WI38 (cell line): ENCODE measurements around the gene GAS5.
"Not testable (repeated sequence)": the region's sequence is repeated elsewhere in the genome, so short reads cannot be mapped to it uniquely, and the experiment has no call there.

Experiments
- H3K4me3 ChIP-seq: 2 replicates; pipeline ENCODE4 v1.5.1; 2011; ENCODE audit warnings: low read depth, mild to moderate bottlenecking, control low read depth, low read length
- CTCF ChIP-seq: IDR thresholded peaks from 2 replicates; pipeline ENCODE4 v1.5.1; 2012; ENCODE audit warnings: low read depth, mild to moderate bottlenecking, control low read depth, low read length

Gene GAS5

GRCh38 chr1:173886746-173887611, 19.2 kb upstream of the GAS5 start:
- TF ChIP-seq CTCF = no peak
- H3K4me3 ChIP-seq = no peak overlapping the region

GRCh38 chr1:173884701-173885100, 16.9 kb upstream of the GAS5 start:
- TF ChIP-seq CTCF = no peak

GRCh38 chr1:173881117-173881516, 13.3 kb upstream of the GAS5 start:
- not testable (repeated sequence) for H3K4me3 ChIP-seq

More at GRCh38 chr1:173884701-173885100, 16.9 kb upstream of the GAS5 start:
- no peak overlapping the region for H3K4me3 ChIP-seq

- no peak overlapping the region for H3K4me3 ChIP-seq
- TF ChIP-seq CTCF = no peak
Observed at GRCh38 chr1:173878251-173878650, 10.5 kb upstream of the GAS5 start.

GRCh38 chr1:173876732-173877131, 8.9 kb upstream of the GAS5 start:
- no peak for TF ChIP-seq CTCF
- no peak overlapping the region for H3K4me3 ChIP-seq

GRCh38 chr1:173871500-173871899, 3.7 kb upstream of the GAS5 start:
- TF ChIP-seq CTCF = no peak
- H3K4me3 ChIP-seq = no peak overlapping the region

GRCh38 chr1:173871091-173871490, 3.3 kb upstream of the GAS5 start:
- H3K4me3 ChIP-seq = no peak overlapping the region
- no peak for TF ChIP-seq CTCF
